GM21528 (cell line): ENCODE results near the gene ROR1.
"Not testable (repeated sequence)": the region's sequence is repeated elsewhere in the genome, so short reads cannot be mapped to it uniquely, and the experiment has no call there.

Source experiments
- ATAC-seq: cut with Tn5 transposase; IDR thresholded peaks from one replicate; pipeline ENCODE4 v1.9.1; 2021; ENCODE audit warnings: mild to moderate bottlenecking, moderate library complexity; ENCODE audit not compliant: unreplicated experiment, low FRiP score

ROR1 gene

GRCh38 chr1:64072089-64072793 lies 298.4 kb downstream of the ROR1 start:
- no peak for ATAC-seq

- no peak for ATAC-seq
Measured at GRCh38 chr1:64073705-64074104, 299.9 kb downstream of the ROR1 start.

GRCh38 chr1:64074767-64075166 lies 300.9 kb downstream of the ROR1 start:
- no peak for ATAC-seq

- ATAC-seq: no peak
Measured at GRCh38 chr1:64077281-64077940, 303.6 kb downstream of the ROR1 start.

- ATAC-seq: no peak
Measured at GRCh38 chr1:64080941-64081562, 307.2 kb downstream of the ROR1 start.

- no peak for ATAC-seq
Measured at GRCh38 chr1:64082459-64082858, 308.6 kb downstream of the ROR1 start.

- ATAC-seq: no peak
Measured at GRCh38 chr1:64084451-64084850, 310.6 kb downstream of the ROR1 start.

GRCh38 chr1:64087768-64088167 lies 314.0 kb downstream of the ROR1 start:
- ATAC-seq: no peak

GRCh38 chr1:64090436-64090835 lies 316.6 kb downstream of the ROR1 start:
- no peak for ATAC-seq

- ATAC-seq: no peak
Measured at GRCh38 chr1:64092851-64093371, 319.1 kb downstream of the ROR1 start.

GRCh38 chr1:64093941-64094340 lies 320.1 kb downstream of the ROR1 start:
- ATAC-seq: no peak

GRCh38 chr1:64095832-64096231 lies 322.0 kb downstream of the ROR1 start:
- no peak for ATAC-seq

GRCh38 chr1:64097859-64098258 lies 324.0 kb downstream of the ROR1 start:
- ATAC-seq: no peak

GRCh38 chr1:64098436-64098835 lies 324.6 kb downstream of the ROR1 start:
- no peak for ATAC-seq

GRCh38 chr1:64098846-64099582 lies 325.2 kb downstream of the ROR1 start:
- no peak for ATAC-seq

- no peak for ATAC-seq
Measured at GRCh38 chr1:64100791-64101190, 327.0 kb downstream of the ROR1 start.

GRCh38 chr1:64104585-64104984 lies 330.8 kb downstream of the ROR1 start:
- not testable (repeated sequence) for ATAC-seq

GRCh38 chr1:64107118-64107519 lies 333.3 kb downstream of the ROR1 start:
- ATAC-seq: no peak

- ATAC-seq: no peak
Measured at GRCh38 chr1:64107632-64108031, 333.8 kb downstream of the ROR1 start.

GRCh38 chr1:64110924-64111777 lies 337.3 kb downstream of the ROR1 start:
- no peak for ATAC-seq
